ENCODE measurements around the gene IL21. TPM values are rescaled to one million over a fixed set of nuclear protein-coding genes. Genes with fewer than 3 reads are reported as not detected.
"Not testable (repeated sequence)": the region's sequence is repeated elsewhere in the genome, so short reads cannot be mapped to it uniquely, and the experiment has no call there.

IL21 gene
- total RNA-seq = not detected

GRCh38 chr4:122621016-122621507 is at the start of gene IL21:
Gene IL21 (minus strand): TSS chr4:122621066. CDS start chr4:122621011, 55 bp downstream.
- ATAC-seq = no peak
- DNase-seq (ENCODE audit: low spot score) = no peak

- ATAC-seq (no peak), DNase-seq (ENCODE audit: low spot score) (no peak)
Measured at GRCh38 chr4:122669911-122670738, 49.3 kb upstream of the IL21 start.

GRCh38 chr4:122668241-122668640 is 47.4 kb upstream of the IL21 start:
- ATAC-seq = no peak
- no peak for DNase-seq (ENCODE audit: low spot score)

- DNase-seq (ENCODE audit: low spot score) = no peak
- ATAC-seq = no peak
Measured at GRCh38 chr4:122666527-122667245, 45.8 kb upstream of the IL21 start.

GRCh38 chr4:122665161-122665929 is 44.5 kb upstream of the IL21 start:
- DNase-seq (ENCODE audit: low spot score) (no peak), ATAC-seq (no peak)

GRCh38 chr4:122663814-122664610 is 43.1 kb upstream of the IL21 start:
- no peak for ATAC-seq
- no peak for DNase-seq (ENCODE audit: low spot score)

GRCh38 chr4:122663291-122663690 is 42.4 kb upstream of the IL21 start:
- DNase-seq (ENCODE audit: low spot score) = no peak
- no peak for ATAC-seq

GRCh38 chr4:122662701-122663100 is 41.8 kb upstream of the IL21 start:
- ATAC-seq = no peak
- DNase-seq (ENCODE audit: low spot score) = no peak

GRCh38 chr4:122661176-122662160 is 40.6 kb upstream of the IL21 start:
- DNase-seq (ENCODE audit: low spot score) = no peak
- ATAC-seq = no peak

- ATAC-seq (no peak), DNase-seq (ENCODE audit: low spot score) (no peak)
Measured at GRCh38 chr4:122658818-122659295, 38.0 kb upstream of the IL21 start.

- ATAC-seq = no peak
- DNase-seq (ENCODE audit: low spot score) = no peak
Measured at GRCh38 chr4:122658377-122658776, 37.5 kb upstream of the IL21 start.

- no peak for ATAC-seq
Measured at GRCh38 chr4:122657553-122657952, 36.7 kb upstream of the IL21 start.

GRCh38 chr4:122656583-122656982 is 35.7 kb upstream of the IL21 start:
- ATAC-seq = not testable (repeated sequence)

More at GRCh38 chr4:122657553-122657952, 36.7 kb upstream of the IL21 start:
- no peak for DNase-seq (ENCODE audit: low spot score)

GRCh38 chr4:122652379-122652778 is 31.5 kb upstream of the IL21 start:
- no peak for DNase-seq (ENCODE audit: low spot score)
- ATAC-seq = peak; percentile 50

More at GRCh38 chr4:122656583-122656982, 35.7 kb upstream of the IL21 start:
- DNase-seq (ENCODE audit: low spot score) = not testable (repeated sequence)

- no peak for ATAC-seq
- DNase-seq (ENCODE audit: low spot score) = no peak
Measured at GRCh38 chr4:122650148-122650547, 29.3 kb upstream of the IL21 start.

GRCh38 chr4:122647656-122648055 is 26.8 kb upstream of the IL21 start:
- no peak for ATAC-seq
- DNase-seq (ENCODE audit: low spot score) = no peak

- DNase-seq (ENCODE audit: low spot score) = no peak
- no peak for ATAC-seq
Measured at GRCh38 chr4:122643257-122643656, 22.4 kb upstream of the IL21 start.

- no peak for DNase-seq (ENCODE audit: low spot score)
- no peak for ATAC-seq
Measured at GRCh38 chr4:122639181-122639580, 18.3 kb upstream of the IL21 start.

- ATAC-seq (no peak), DNase-seq (ENCODE audit: low spot score) (no peak)
Measured at GRCh38 chr4:122636697-122637096, 15.8 kb upstream of the IL21 start.

All from left lobe of liver (tissue), 2 donors.